Measurements from ENCODE around the gene GPSM1.

DNA sequence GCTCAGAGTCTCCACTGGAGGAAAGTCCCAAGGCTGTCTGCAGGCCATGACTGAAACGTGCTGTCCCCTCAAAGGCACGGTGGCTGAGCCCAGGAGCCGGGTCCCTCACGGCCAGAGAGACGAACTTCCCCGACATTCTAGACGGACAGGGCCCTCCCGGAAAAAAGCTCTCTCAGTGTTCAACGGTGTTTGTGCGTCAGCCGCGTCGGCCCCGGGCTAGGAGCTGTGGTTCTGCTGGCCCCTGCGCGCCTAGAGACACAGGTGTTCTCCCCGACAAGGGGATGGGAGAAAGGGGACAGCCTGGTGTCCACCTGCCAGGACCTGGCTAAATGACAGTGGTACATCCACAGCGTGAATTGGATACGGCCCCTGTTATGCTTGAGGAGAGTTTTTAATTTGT, 5.8 kb upstream of the GPSM1 start:
- TF ChIP-seq POLR2A (IDR thresholded peaks at IDR 0.05), result no peak
- TF ChIP-seq, protein P1, sequence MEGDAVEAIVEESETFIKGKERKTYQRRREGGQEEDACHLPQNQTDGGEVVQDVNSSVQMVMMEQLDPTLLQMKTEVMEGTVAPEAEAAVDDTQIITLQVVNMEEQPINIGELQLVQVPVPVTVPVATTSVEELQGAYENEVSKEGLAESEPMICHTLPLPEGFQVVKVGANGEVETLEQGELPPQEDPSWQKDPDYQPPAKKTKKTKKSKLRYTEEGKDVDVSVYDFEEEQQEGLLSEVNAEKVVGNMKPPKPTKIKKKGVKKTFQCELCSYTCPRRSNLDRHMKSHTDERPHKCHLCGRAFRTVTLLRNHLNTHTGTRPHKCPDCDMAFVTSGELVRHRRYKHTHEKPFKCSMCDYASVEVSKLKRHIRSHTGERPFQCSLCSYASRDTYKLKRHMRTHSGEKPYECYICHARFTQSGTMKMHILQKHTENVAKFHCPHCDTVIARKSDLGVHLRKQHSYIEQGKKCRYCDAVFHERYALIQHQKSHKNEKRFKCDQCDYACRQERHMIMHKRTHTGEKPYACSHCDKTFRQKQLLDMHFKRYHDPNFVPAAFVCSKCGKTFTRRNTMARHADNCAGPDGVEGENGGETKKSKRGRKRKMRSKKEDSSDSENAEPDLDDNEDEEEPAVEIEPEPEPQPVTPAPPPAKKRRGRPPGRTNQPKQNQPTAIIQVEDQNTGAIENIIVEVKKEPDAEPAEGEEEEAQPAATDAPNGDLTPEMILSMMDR (IDR thresholded peaks at IDR 0.05), result no peak
